Gastrocnemius medialis (tissue), 4 donors: ENCODE data around the gene COPS8.

ENCODE experiments used
- CTCF ChIP-seq, 5 experiments: fragments of 450-650 bp in 3 of 5; fragments of 200-600 bp in 2 of 5; sonication (generic) in 2 of 5; IDR thresholded peaks in 4 of 5; conservative IDR thresholded peaks in 1 of 5; 1 replicate in 4 of 5; 2 replicates in 1 of 5; pipeline ENCODE4 v1.5.1; 2016 to 2019; ENCODE audit warnings: antibody characterized with exemption in 5 of 5, mild to moderate bottlenecking in 3 of 5, moderate library complexity in 3 of 5
- POLR2A ChIP-seq, 2 donors: fragments of 450-650 bp; IDR thresholded peaks; one replicate each; pipeline ENCODE4 v1.6.1; 2017; ENCODE audit warnings: antibody characterized with exemption in 2 of 2, mild to moderate bottlenecking in 2 of 2, moderate library complexity in 2 of 2

DNA sequence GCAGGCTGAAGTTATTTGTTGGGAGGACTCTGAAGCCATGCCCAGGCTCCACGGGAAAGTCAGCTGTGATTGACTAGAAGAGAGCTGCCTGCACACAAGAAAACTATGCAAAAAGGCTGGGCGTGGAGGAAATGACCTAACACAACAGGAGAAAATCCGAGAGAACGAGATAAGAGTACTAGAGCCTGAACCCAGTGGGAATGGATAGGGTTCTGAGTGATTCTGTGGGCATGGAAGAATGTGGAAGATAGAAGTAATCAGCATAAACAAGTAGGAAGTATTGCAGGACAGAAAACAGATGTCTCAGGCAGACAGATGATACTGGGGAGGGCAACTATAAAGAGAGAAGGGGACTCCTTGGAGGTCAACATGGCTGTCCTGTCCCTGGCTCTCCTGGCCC is 12.1 kb upstream of the COPS8 start:
- TF ChIP-seq CTCF (IDR thresholded peaks at IDR 0.05 in 4 of 5, conservative IDR thresholded peaks at IDR 0.05 in 1 of 5) (no peak), POLR2A (IDR thresholded peaks at IDR 0.05) (no peak)
